Measurements from ENCODE around the gene ATG2A. TPM values are rescaled to one million over a fixed set of nuclear protein-coding genes. Genes with fewer than 3 reads are reported as not detected.
A peak's percentile ranks its signal among the peaks of the same experiment; 100 is the strongest.

The ATG2A gene
- total and polyA plus RNA-seq, 10 of the 15 experiments (the other 5 are each of a cell fraction or from before 2014, with no cell fraction given): 0.08 to 19.0 (median 4.6) TPM

GRCh38 chr11:64859542-64860414, 57.2 kb downstream of the ATG2A start:
- TSS peak; percentile 93 for BruUV-seq (replicated peaks)
- peaks cover 77% of the 10 kb centered on the region for H3K79me2 ChIP-seq (ENCODE audit: control insufficient read depth, insufficient read depth, low read length)
- ATAC-seq (peak; percentile 82), FAIRE-seq (peak; percentile 100), DNase-seq (ENCODE audit: low read depth, low spot score) (peak; percentile 97)
- ChIA-PET CTCF (interaction anchor here (0.5 to 28.8 kb wide), 5 partner anchors 9 to 473 kb away, joined by 3 to 1208 read pairs (median 37); partner anchors contain the start of genes CDC42BPG and EHD1), RAD21 (ENCODE audit: unreplicated experiment) (interaction anchor here (0.5 to 15.8 kb wide), 7 partner anchors 10 to 184 kb away, joined by 3 to 316 read pairs (median 7); partner anchors contain the start of genes CDC42BPG and EHD1), SMC1A (ENCODE audit: uncharacterized antibody, unreplicated experiment) (interaction anchor here (0.8 to 15.0 kb wide), 8 partner anchors 9 to 87 kb away, joined by 3 to 306 read pairs (median 8); partner anchors contain the start of gene EHD1), POLR2A (interaction anchor here (0.7 to 24.3 kb wide), 11 partner anchors 9 to 755 kb away, joined by 3 to 620 read pairs (median 3); partner anchors contain the start of genes CDC42BPG, EHD1, MAP3K11 and MAP4K2)
- 5% methylated on average over 33 of the region's 33 CpGs for WGBS (ENCODE audit: insufficient coverage, insufficient replicate concordance, low lambda C conversion rate, missing lambda C conversion rate)
- H3K4me2 ChIP-seq (ENCODE audit: control insufficient read depth, insufficient read depth): peak overlapping the region; percentile 68
- H3K9ac ChIP-seq (ENCODE audit: control insufficient read depth, insufficient read depth, low read length): peak overlapping the region; percentile 77
- H3K9me3 ChIP-seq (replicated peaks; ENCODE audit: control insufficient read depth, insufficient read depth, low read length): no peaks in the 10 kb centered on the region
- peaks cover 92% of the 10 kb centered on the region for H3K4me1 ChIP-seq (ENCODE audit: control insufficient read depth, insufficient read depth, low read length)
- H3K36me3 ChIP-seq (ENCODE audit: control insufficient read depth in 2 of 2, insufficient read depth in 2 of 2, low read length in 1 of 2): peaks cover 32 to 49% of the 10 kb centered on the region in 2 experiments; a peak in 3 of 4 replicates
- peak overlapping the region; percentile 43; the same call in 1 of the 2 replicates for H3K4me3 ChIP-seq
- H2AFZ ChIP-seq (ENCODE audit: control insufficient read depth, low read depth, low read length): no peak overlapping the region
- in situ Hi-C loops (cut with MboI) (loop anchor here (10.0 kb wide), 1 partner anchor 565 kb away; the partner anchor contains the start of gene NEAT1), intact Hi-C loops (cut with micrococcal nuclease; ENCODE audit: unreplicated experiment) (loop anchor here (1.0 to 2.0 kb wide), 2 partner anchors 8 to 17 kb away; no protein-coding TSS in a partner anchor)
- H3K27ac ChIP-seq (ENCODE audit: control insufficient read depth, insufficient read depth): peak overlapping the region; percentile 99
- no peaks in the 10 kb centered on the region for H4K20me1 ChIP-seq (ENCODE audit: control insufficient read depth, insufficient read depth)
- H3K27me3 ChIP-seq (replicated peaks in 1 of 2; ENCODE audit: control insufficient read depth in 2 of 2, insufficient read depth in 2 of 2, low read length in 1 of 2): no peaks in the 10 kb centered on the region
- peak; percentile 94 for TF ChIP-seq IKZF2 (IDR thresholded peaks at IDR 0.05)
- peak; percentile 83 for TF ChIP-seq POU2F2 (IDR thresholded peaks at IDR 0.05; ENCODE audit: borderline replicate concordance, low read depth, low read length)
- no peak for TF ChIP-seq PRDM15 (CRISPR knock-in tag; IDR thresholded peaks at IDR 0.05)
- TF ChIP-seq MAX (IDR thresholded peaks at IDR 0.05; ENCODE audit: low read depth, low read length): peak; percentile 61; the same call in 1 of the 2 replicates
- peak; percentile 84; the same call in 1 of the 2 replicates for TF ChIP-seq NBN (IDR thresholded peaks at IDR 0.05)
- peak; percentile 98 for TF ChIP-seq ZNF687 (IDR thresholded peaks at IDR 0.05)
- TF ChIP-seq ATF2 (IDR thresholded peaks at IDR 0.05; ENCODE audit: low read length): no peak
- no peak for TF ChIP-seq SUZ12 (IDR thresholded peaks at IDR 0.05; ENCODE audit: unreplicated experiment)
- no peak for TF ChIP-seq RB1 (IDR thresholded peaks at IDR 0.05; ENCODE audit: borderline replicate concordance)
